ENCODE measurements around the gene AAMP.
A peak's percentile ranks its signal among the peaks of the same experiment; 100 is the strongest.

Gene AAMP

DNA sequence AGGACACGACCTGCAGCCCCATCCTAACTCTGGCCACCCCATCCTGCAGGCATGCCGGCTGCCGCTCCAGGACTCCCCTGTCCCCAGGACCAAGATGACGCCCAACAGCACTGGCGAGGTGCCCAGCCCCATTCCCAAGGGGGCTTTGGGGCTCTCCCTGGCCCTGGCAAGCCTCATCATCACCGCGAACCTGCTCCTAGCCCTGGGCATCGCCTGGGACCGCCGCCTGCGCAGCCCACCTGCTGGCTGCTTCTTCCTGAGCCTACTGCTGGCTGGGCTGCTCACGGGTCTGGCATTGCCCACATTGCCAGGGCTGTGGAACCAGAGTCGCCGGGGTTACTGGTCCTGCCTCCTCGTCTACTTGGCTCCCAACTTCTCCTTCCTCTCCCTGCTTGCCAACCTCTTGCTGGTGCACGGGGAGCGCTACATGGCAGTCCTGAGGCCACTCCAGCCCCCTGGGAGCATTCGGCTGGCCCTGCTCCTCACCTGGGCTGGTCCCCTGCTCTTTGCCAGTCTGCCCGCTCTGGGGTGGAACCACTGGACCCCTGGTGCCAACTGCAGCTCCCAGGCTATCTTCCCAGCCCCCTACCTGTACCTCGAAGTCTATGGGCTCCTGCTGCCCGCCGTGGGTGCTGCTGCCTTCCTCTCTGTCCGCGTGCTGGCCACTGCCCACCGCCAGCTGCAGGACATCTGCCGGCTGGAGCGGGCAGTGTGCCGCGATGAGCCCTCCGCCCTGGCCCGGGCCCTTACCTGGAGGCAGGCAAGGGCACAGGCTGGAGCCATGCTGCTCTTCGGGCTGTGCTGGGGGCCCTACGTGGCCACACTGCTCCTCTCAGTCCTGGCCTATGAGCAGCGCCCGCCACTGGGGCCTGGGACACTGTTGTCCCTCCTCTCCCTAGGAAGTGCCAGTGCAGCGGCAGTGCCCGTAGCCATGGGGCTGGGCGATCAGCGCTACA lies 7.0 kb downstream of the AAMP start:
- Histone ChIP-seq H3K27ac (no peak overlapping the region), H3K4me2 (ENCODE audit: low read length) (no peak overlapping the region), H3K79me2 (no peaks in the 10 kb centered on the region), H3K27me3 (ENCODE audit: control insufficient read depth, insufficient read depth, low read length) (no peaks in the 10 kb centered on the region), H3K9ac (no peak overlapping the region), H3K9me3 (ENCODE audit: control insufficient read depth, low read length) (no peaks in the 10 kb centered on the region), H2AFZ (no peak overlapping the region), H3K4me3 (ENCODE audit: low read depth, low read length) (no peak overlapping the region), H3K4me1 (no peaks in the 10 kb centered on the region), H3K36me3 (ENCODE audit: control insufficient read depth, insufficient read depth, low read length) (no peaks in the 10 kb centered on the region)
- TF ChIP-seq CTCF (IDR thresholded peaks at IDR 0.05) = no peak

DNA sequence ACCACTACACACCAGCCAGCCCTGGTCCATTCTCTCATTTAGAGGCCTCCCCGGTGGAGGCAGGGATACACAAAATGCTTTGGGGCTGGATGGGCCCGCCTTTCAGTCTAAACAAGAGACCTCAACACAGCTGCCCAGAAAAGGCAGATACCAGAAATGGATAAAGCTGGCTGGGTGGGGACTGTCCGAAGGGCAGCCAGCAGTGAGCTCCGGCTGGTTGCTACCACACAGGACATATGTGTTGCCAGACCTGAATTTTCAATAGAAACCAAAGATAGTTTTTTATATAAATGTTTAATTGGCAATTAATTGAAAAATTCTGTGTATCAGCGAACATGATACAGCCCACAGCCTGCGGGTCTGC lies 7.7 kb downstream of the AAMP start:
- Histone ChIP-seq H3K4me3 (ENCODE audit: low read depth, low read length) (no peak overlapping the region), H3K79me2 (no peaks in the 10 kb centered on the region), H3K27me3 (ENCODE audit: control insufficient read depth, insufficient read depth, low read length) (no peaks in the 10 kb centered on the region), H3K4me2 (ENCODE audit: low read length) (no peak overlapping the region), H3K27ac (no peak overlapping the region), H3K9ac (no peak overlapping the region), H2AFZ (no peak overlapping the region), H3K9me3 (ENCODE audit: control insufficient read depth, low read length) (no peaks in the 10 kb centered on the region), H3K36me3 (ENCODE audit: control insufficient read depth, insufficient read depth, low read length) (no peaks in the 10 kb centered on the region), H3K4me1 (peaks cover 2% of the 10 kb centered on the region)
- no peak for TF ChIP-seq CTCF (IDR thresholded peaks at IDR 0.05)

DNA sequence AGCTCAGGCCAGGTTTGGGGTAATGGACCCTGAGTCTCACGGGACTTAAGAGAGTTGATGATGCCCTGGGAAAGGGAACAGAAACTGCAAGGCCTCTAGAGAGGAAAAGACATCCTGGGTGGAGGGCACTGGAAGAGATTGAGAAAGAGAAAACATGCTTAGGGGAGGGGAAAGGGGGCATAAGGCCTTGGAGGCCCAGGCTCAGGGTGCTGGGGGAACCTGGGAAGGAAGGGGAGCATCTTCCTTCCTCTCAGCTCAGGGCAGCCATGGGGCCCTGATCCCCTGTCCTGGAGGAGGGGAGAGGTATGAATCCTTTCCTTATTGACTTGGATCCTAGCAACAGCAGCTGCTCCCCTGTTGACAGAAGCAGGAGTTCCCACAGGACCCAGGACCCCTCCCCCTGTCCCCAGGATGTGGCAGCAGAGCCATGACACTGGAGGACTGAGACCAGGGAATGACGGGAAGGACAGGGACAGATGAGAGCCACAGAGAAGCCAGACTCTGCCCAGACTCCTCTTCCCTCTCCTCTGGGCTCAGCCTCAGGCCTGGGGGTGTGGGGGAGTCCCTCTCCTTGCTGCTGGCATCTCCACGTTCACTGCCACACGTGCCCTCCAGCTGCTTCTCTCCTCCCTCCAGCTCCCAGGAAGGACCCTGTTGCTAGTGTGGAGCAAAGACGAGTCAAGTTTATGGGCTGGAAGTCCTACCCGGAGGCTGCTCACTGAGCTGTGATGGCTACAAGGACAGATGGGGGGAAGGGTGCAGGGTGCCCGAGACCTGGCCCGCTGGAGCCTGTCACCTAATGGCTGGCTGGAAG lies 8.3 kb downstream of the AAMP start:
- H3K4me1 ChIP-seq = peaks cover 2% of the 10 kb centered on the region
- H3K27ac ChIP-seq = no peak overlapping the region
- H3K9ac ChIP-seq = no peak overlapping the region

GRCh38 chr2:218260742-218261422 lies 9.1 kb downstream of the AAMP start, which contains the start of gene GPBAR1:
TSS of gene GPBAR1 (plus strand) at chr2:218261015. CDS start at chr2:218262725, 1,710 bp downstream.
- Histone ChIP-seq H3K9me3 (ENCODE audit: control insufficient read depth, low read length) (no peaks in the 10 kb centered on the region), H3K4me2 (ENCODE audit: low read length) (no peak within 1 kb of the TSS), H3K27ac (peak within 1 kb of the TSS; percentile 63), H2AFZ (no peak within 1 kb of the TSS), H3K27me3 (ENCODE audit: control insufficient read depth, insufficient read depth, low read length) (no peaks in the 10 kb centered on the region), H3K9ac (no peak within 1 kb of the TSS), H3K79me2 (no peaks in the 10 kb centered on the region), H3K4me3 (ENCODE audit: low read depth, low read length) (no peak within 1 kb of the TSS), H3K4me1 (peaks cover 2% of the 10 kb centered on the region), H3K36me3 (ENCODE audit: control insufficient read depth, insufficient read depth, low read length) (no peaks in the 10 kb centered on the region)
- TF ChIP-seq CTCF (IDR thresholded peaks at IDR 0.05) = no peak

More for the DNA sequence above, 8.3 kb downstream of the AAMP start:
- Histone ChIP-seq H3K9me3 (ENCODE audit: control insufficient read depth, low read length) (no peaks in the 10 kb centered on the region), H3K79me2 (no peaks in the 10 kb centered on the region), H3K4me3 (ENCODE audit: low read depth, low read length) (no peak overlapping the region), H3K27me3 (ENCODE audit: control insufficient read depth, insufficient read depth, low read length) (no peaks in the 10 kb centered on the region), H2AFZ (no peak overlapping the region), H3K4me2 (ENCODE audit: low read length) (no peak overlapping the region), H3K36me3 (ENCODE audit: control insufficient read depth, insufficient read depth, low read length) (no peaks in the 10 kb centered on the region)
- TF ChIP-seq CTCF (IDR thresholded peaks at IDR 0.05) = no peak
